Measurements from ENCODE around the gene LZTR1. TPM values are rescaled to one million over a fixed set of nuclear protein-coding genes. Genes with fewer than 3 reads are reported as not detected.

LZTR1 gene
- total and polyA plus RNA-seq, 3 donors from 2014 or later = 32.4 to 61.6 (median 61.5) TPM

DNA sequence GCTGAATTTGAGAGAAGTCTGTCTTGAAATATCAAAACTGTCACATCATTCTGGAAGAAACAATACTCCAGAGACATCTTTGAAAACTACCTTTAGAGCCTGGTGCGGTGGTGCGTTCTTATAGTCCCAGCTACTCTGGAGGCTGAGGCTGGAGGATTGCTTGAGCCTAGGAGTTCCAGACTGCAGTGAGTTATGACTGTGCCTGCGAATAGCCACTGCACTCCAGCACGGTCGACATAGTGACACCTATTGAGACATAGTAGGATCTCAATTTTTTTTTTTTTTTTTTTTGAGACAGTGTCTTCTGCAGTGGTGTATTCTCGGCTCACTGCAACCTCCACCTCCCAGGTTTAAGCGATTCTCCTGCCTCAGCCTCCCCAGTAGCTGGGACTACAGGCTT is 26.5 kb upstream of the LZTR1 start:
- DNase-seq = no peak
- intact Hi-C loops (cut with DNase I; ENCODE audit: low total_unique reads) = no loop called here
- Histone ChIP-seq H3K27me3 (no peaks in the 10 kb centered on the region), H3K9me3 (no peaks in the 10 kb centered on the region), H3K4me3 (no peak overlapping the region), H3K4me1 (no peaks in the 10 kb centered on the region), H3K36me3 (ENCODE audit: low read depth, missing control alignments) (no peaks in the 10 kb centered on the region), H3K27ac (no peak overlapping the region)
- TF ChIP-seq, protein P1, sequence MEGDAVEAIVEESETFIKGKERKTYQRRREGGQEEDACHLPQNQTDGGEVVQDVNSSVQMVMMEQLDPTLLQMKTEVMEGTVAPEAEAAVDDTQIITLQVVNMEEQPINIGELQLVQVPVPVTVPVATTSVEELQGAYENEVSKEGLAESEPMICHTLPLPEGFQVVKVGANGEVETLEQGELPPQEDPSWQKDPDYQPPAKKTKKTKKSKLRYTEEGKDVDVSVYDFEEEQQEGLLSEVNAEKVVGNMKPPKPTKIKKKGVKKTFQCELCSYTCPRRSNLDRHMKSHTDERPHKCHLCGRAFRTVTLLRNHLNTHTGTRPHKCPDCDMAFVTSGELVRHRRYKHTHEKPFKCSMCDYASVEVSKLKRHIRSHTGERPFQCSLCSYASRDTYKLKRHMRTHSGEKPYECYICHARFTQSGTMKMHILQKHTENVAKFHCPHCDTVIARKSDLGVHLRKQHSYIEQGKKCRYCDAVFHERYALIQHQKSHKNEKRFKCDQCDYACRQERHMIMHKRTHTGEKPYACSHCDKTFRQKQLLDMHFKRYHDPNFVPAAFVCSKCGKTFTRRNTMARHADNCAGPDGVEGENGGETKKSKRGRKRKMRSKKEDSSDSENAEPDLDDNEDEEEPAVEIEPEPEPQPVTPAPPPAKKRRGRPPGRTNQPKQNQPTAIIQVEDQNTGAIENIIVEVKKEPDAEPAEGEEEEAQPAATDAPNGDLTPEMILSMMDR (IDR thresholded peaks at IDR 0.05) = no peak
- TF ChIP-seq POLR2A (IDR thresholded peaks at IDR 0.05) = no peak
- 86 to 93% methylated on average over 6 to 7 of the region's 7 CpGs for WGBS, 2 donors

DNA sequence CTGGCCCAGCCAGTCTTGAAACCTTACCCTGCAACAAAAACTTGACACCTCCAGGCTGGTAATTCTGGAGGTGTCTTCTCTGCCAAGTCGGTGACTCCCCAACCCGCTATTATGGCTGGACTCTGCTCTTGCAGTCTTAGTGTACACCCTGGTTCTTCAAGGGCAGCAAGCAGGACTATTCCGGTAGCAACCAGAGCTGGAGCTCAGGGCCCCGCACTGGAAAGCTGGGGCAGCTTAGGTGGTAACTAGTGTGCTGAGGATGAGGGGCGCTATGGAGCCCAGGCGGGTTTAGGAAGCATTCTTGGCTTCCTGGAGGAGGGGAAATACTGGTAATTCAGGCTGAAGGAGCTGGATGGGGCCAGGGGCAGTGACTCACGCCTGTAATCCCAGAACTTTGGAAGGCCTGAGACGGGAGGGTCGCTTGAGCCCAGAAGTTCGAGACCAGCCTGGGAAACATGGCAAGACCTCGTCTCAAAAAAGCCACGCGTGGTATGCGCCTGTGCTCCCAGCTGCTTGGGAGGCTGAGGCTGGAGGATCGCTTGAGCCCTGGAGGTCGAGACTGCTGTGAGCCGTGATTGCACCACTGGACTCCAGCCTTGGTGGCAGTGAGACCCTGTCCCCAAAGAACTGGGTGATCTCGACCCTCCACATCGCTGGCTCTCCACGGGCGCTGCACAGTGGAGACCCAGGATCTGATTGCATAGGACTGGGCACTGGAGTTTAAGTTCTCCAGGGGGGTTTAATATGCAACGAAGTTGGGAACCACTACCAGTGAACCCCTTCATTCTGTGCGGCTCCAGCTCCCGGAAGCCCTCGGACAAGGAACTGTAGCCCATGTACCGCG is 25.6 kb upstream of the LZTR1 start:
- 43 to 55% methylated on average over 11 to 27 of the region's 27 CpGs for WGBS, 2 donors
- intact Hi-C loops (cut with DNase I; ENCODE audit: low total_unique reads) = no loop called here
- TF ChIP-seq, protein P1 (IDR thresholded peaks at IDR 0.05) = no peak
- TF ChIP-seq POLR2A (IDR thresholded peaks at IDR 0.05) = no peak
- Histone ChIP-seq H3K9me3 (no peaks in the 10 kb centered on the region), H3K4me3 (peak overlapping the region; percentile 59 to 67), H3K27me3 (no peaks in the 10 kb centered on the region), H3K27ac (no peak overlapping the region), H3K4me1 (no peaks in the 10 kb centered on the region), H3K36me3 (ENCODE audit: low read depth, missing control alignments) (no peaks in the 10 kb centered on the region)
- no peak for DNase-seq

DNA sequence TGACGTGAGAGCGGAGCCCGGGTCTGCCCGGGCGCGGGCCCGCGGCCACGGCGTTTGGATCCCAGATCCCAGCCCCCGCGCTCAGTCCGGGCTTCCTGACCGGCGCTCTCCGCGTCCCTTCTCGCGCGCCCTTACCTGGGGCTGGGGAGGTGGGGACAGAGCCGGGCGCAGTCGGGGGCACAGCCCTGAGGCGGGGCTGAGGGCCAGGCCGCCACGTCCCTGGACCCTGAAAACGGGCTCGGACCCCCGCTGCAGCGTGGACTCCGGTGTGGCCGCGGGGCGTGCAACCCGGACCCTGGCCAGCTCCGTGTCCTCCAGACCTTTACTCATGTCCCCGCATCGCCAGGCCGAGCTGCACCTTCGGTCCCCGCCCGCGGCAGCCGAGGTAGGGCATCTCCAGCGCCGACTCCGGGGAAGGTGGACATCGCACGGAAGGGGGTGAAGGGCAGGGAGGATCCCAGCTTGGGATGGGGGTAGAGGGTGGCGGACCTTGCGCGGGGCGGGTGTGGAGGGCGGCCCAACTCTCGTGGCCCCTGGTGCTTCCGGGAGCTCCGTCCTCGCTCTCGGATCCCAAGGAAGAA is 24.9 kb upstream of the LZTR1 start:
- intact Hi-C loops (cut with DNase I; ENCODE audit: low total_unique reads) = no loop called here

DNA sequence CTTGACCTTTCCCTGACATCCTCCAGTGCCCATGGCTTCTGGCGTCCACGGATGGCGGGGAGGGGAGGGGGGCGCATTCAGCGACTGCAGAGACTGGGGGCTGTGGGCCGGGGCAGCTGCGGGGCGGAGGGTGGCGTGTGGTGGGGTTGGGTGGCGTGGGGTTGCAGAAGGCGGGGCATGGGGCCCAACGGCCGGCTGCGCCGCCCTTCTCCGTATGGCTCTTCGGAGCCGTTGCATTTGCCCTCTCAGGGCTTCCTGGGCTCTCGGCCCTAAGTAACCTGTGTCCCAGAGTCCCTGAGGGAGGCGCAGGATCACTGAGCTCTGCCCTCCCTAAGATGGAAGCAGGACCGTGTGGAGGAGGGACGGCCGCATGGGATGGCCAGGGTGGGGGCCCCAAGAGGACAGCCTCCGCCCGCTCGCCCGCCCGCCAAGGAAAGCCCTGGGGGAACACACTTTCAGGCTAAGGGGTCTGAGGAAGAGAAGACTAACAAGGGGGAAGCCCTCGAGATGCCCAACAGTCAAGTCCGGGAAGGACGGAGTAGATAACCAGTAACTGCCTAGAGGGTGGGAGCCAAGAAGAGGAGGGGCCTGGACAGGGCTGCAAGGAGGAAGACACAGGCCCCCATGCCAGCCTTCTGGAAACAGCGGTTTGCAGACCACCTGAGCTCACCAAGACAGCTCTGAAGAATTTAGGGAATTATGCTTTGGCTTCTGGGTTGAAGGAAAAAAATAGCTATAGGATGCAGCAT is 24.2 kb upstream of the LZTR1 start:
- Histone ChIP-seq H3K9me3 (no peaks in the 10 kb centered on the region), H3K27ac (no peak overlapping the region), H3K4me3 (peak overlapping the region; percentile 59 to 67), H3K36me3 (ENCODE audit: low read depth, missing control alignments) (no peaks in the 10 kb centered on the region), H3K4me1 (no peaks in the 10 kb centered on the region), H3K27me3 (no peaks in the 10 kb centered on the region)
- intact Hi-C loops (cut with DNase I; ENCODE audit: low total_unique reads) = no loop called here
- WGBS, 2 donors = 3% methylated on average over 12 to 31 of the region's 32 CpGs
- TF ChIP-seq POLR2A (IDR thresholded peaks at IDR 0.05) = no peak
- TF ChIP-seq, protein P1 (IDR thresholded peaks at IDR 0.05) = no peak
- DNase-seq = no peak

More for the DNA sequence above, 24.9 kb upstream of the LZTR1 start:
- no peaks in the 10 kb centered on the region for H3K9me3 ChIP-seq
- no peaks in the 10 kb centered on the region for H3K36me3 ChIP-seq (ENCODE audit: low read depth, missing control alignments)
- H3K4me1 ChIP-seq = no peaks in the 10 kb centered on the region
- no peak for DNase-seq
- 0% methylated on average over 10 to 49 of the region's 59 CpGs for WGBS, 2 donors
- no peaks in the 10 kb centered on the region for H3K27me3 ChIP-seq
- TF ChIP-seq POLR2A (IDR thresholded peaks at IDR 0.05) = no peak
- TF ChIP-seq, protein P1 (IDR thresholded peaks at IDR 0.05) = no peak
- peak overlapping the region; percentile 59 to 67 for H3K4me3 ChIP-seq
- no peak overlapping the region for H3K27ac ChIP-seq

All from testis (tissue), 3 donors.